Breast epithelium (tissue), 4 donors: ENCODE measurements around the gene TM2D1. TPM values are rescaled to one million over a fixed set of nuclear protein-coding genes. Genes with fewer than 3 reads are reported as not detected.

Experiments used
- DNase-seq, 2 donors: peaks; one replicate each; pipeline ENCODE4 v3.0.0-alpha.2; 2019; ENCODE audit warnings: low spot score in 2 of 2
- H3K27ac ChIP-seq, 2 donors: fragments of 200-600 bp; sonication (generic) in 1 of 2; one replicate each; pipeline ENCODE4 v1.5.1; 2016 to 2019; ENCODE audit warnings: mild to moderate bottlenecking in 1 of 2
- H3K27me3 ChIP-seq, 2 donors: fragments of 200-600 bp; sonication (generic) in 1 of 2; one replicate each; pipeline versions ENCODE4 v1.5.1 to v1.6.0; 2017 to 2019; ENCODE audit warnings: control low read depth in 1 of 2, mild to moderate bottlenecking in 1 of 2
- H3K36me3 ChIP-seq: fragments of 200-600 bp; one replicate; pipeline ENCODE4 v1.5.1; 2019
- H3K4me1 ChIP-seq, 2 donors: fragments of 200-600 bp; sonication (generic); one replicate each; pipeline ENCODE4 v1.5.1; 2016 to 2019; ENCODE audit warnings: control low read depth in 1 of 2
- H3K4me3 ChIP-seq, 3 donors: fragments of 200-600 bp; sonication (generic); 1 replicate in 2 of 3; 2 replicates in 1 of 3; pipeline ENCODE4 v1.5.1; 2016 to 2019; ENCODE audit warnings: mild to moderate bottlenecking in 3 of 3, moderate library complexity in 2 of 3
- H3K9me3 ChIP-seq, 2 donors: fragments of 200-600 bp; sonication (generic) in 1 of 2; one replicate each; pipeline ENCODE4 v1.5.1; 2016 to 2019; ENCODE audit warnings: control low read depth in 1 of 2
- POLR2A ChIP-seq: fragments of 450-650 bp; IDR thresholded peaks from one replicate; pipeline ENCODE4 v1.6.1; 2016; ENCODE audit warnings: antibody characterized with exemption, mild to moderate bottlenecking, moderate library complexity
- POLR2AphosphoS5 ChIP-seq, 3 donors: sonication (generic); formaldehyde crosslinking; IDR thresholded peaks; one replicate each; pipeline ENCODE4 v1.6.1; 2017; ENCODE audit warnings: antibody characterized with exemption in 3 of 3
- intact Hi-C: fragments of 100-400 bp; cut with DNase I; formaldehyde crosslinking; loops from one replicate; pipeline ENCODE4 v1.15.1; 2023; ENCODE audit warnings: low total_unique reads
- total RNA-seq, 3 donors: library from RNA; depleted of rRNA; stranded (reverse); fragments of >200 nt; gene quantifications; one replicate each; pipeline ENCODE4 v1.1.0, GENCODE V29; 2016
- TF ChIP-seq, protein P1 (sequence below), 3 donors: fragments of 450-650 bp; IDR thresholded peaks; one replicate each; pipeline ENCODE4 v1.5.1; 2016 to 2017; ENCODE audit warnings: antibody characterized with exemption in 3 of 3, mild to moderate bottlenecking in 3 of 3, moderate library complexity in 3 of 3

TM2D1 gene
- total RNA-seq, 3 donors from 2014 or later: 65.4 to 85.9 (median 76.1) TPM

DNA sequence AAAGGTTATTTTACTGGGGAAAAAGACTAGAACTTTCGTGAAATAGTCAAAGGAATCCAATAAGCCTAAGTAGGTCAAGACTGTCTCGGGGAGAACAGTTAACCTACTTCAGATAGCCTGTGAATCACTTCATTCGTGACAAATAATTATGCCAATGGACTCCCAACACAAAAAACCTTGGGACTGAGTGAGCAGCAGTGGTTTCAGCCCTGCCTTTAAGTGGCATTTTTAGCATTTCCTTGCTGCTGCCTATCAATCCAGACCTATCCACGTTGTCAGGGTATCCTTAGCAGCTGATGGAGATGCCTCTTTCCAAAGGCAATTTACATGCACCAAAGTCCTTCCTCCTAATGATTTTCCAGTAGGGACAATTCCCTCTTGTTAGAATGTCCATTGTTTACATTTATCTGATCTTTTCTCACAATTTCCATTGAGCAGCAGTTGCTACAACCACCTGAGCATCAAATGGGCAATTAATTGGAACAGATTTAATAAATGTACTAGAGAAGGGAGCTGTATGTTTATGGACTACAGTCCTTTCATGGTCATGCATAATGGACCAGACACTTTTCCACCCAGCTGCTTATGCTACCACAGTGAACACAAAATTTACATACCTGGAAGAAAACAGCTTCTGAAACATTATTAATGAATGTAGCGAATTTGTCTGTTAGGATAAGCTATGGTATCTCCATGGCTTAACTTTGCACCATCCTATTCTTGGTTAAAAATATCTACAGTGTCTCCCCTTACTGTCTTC, 75.8 kb downstream of the TM2D1 start:
- intact Hi-C loops: no loop called here
- no peaks in the 10 kb centered on the region for H3K36me3 ChIP-seq
- TF ChIP-seq POLR2AphosphoS5 (IDR thresholded peaks at IDR 0.05): no peak
- TF ChIP-seq, protein P1, sequence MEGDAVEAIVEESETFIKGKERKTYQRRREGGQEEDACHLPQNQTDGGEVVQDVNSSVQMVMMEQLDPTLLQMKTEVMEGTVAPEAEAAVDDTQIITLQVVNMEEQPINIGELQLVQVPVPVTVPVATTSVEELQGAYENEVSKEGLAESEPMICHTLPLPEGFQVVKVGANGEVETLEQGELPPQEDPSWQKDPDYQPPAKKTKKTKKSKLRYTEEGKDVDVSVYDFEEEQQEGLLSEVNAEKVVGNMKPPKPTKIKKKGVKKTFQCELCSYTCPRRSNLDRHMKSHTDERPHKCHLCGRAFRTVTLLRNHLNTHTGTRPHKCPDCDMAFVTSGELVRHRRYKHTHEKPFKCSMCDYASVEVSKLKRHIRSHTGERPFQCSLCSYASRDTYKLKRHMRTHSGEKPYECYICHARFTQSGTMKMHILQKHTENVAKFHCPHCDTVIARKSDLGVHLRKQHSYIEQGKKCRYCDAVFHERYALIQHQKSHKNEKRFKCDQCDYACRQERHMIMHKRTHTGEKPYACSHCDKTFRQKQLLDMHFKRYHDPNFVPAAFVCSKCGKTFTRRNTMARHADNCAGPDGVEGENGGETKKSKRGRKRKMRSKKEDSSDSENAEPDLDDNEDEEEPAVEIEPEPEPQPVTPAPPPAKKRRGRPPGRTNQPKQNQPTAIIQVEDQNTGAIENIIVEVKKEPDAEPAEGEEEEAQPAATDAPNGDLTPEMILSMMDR (IDR thresholded peaks at IDR 0.05): no peak
- TF ChIP-seq POLR2A: no peak
- no peak for DNase-seq
- H3K4me3 ChIP-seq: no peak overlapping the region
- H3K27me3 ChIP-seq: no peaks in the 10 kb centered on the region
- no peaks in the 10 kb centered on the region for H3K4me1 ChIP-seq
- H3K27ac ChIP-seq: no peak overlapping the region
- H3K9me3 ChIP-seq: peaks cover 0 to 2% of the 10 kb centered on the region in 2 donors

DNA sequence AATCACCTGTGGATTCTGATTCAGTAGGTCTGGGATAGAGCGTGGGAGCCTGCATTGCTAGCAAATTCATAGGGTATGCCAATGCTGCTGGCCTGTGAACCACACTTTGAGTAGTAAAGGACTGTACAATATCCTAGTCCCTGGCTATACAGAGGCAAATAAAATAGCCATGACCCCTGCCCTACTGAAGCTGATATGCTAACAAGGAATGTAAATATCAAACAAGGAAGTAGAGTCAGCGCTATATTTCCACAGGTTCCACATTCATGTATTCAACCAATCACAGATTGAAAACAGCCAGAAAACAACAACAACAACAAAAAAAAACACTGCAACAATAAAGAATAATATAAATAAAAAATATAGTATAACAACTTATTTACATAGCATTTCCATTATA, 77.8 kb downstream of the TM2D1 start:
- Histone ChIP-seq H3K27me3 (no peaks in the 10 kb centered on the region), H3K4me1 (no peaks in the 10 kb centered on the region), H3K9me3 (no peaks in the 10 kb centered on the region), H3K27ac (no peak overlapping the region), H3K4me3 (no peak overlapping the region), H3K36me3 (no peaks in the 10 kb centered on the region)
- intact Hi-C loops: no loop called here
- TF ChIP-seq, protein P1 (IDR thresholded peaks at IDR 0.05): no peak
- TF ChIP-seq POLR2AphosphoS5 (IDR thresholded peaks at IDR 0.05): no peak
- no peak for TF ChIP-seq POLR2A
- no peak for DNase-seq

DNA sequence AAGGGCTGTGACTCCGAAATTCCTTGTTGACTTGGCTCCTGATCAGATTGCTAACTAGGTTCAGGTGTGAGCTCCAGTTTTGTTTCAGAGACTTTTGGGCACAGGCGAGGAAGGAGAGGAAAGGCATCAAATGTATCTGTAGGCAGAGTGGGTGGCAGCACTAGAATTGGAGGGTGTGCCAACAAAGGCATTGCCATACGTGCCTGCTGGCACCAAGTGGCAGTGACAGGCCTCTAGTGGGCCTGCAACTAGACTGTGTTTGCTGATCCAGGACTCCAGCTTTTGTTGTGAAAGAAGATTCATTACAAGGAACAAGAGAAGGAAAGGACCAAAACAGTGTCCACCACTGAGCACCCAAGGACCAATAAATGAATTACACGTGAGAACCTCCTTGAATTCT, 79.5 kb downstream of the TM2D1 start:
- Histone ChIP-seq H3K4me3 (no peak overlapping the region), H3K9me3 (no peaks in the 10 kb centered on the region), H3K27me3 (no peaks in the 10 kb centered on the region), H3K4me1 (peaks cover 0 to 4% of the 10 kb centered on the region in 2 donors), H3K36me3 (no peaks in the 10 kb centered on the region), H3K27ac (no peak overlapping the region)
- intact Hi-C loops: no loop called here
- TF ChIP-seq, protein P1 (IDR thresholded peaks at IDR 0.05): no peak
- TF ChIP-seq POLR2AphosphoS5 (IDR thresholded peaks at IDR 0.05) (no peak), POLR2A (no peak)
- no peak for DNase-seq

DNA sequence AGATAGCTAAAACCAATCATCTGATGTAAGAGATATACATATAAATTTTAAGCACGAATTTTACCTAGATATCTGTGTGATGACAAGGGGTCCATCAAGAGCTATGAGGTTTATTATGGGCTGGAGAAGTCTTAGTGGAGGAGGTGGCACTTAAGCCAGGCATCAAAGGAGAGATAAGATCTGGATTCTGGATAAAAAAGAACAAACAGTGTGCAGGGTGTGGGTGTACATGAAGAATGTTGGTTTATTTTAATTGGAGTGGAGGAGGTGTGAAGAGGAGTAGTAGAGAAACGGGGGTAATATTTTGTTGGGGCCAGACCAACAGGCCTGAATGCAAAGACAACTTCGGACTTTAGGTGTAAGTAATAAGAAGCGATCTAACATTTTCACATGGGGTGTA, 80.6 kb downstream of the TM2D1 start:
- no peak for DNase-seq
- TF ChIP-seq POLR2A: no peak
- TF ChIP-seq, protein P1 (IDR thresholded peaks at IDR 0.05): no peak
- TF ChIP-seq POLR2AphosphoS5 (IDR thresholded peaks at IDR 0.05): no peak
- Histone ChIP-seq H3K4me1 (peaks cover 0 to 4% of the 10 kb centered on the region in 2 donors), H3K9me3 (no peaks in the 10 kb centered on the region), H3K27ac (no peak overlapping the region), H3K36me3 (no peaks in the 10 kb centered on the region), H3K4me3 (no peak overlapping the region), H3K27me3 (no peaks in the 10 kb centered on the region)
- intact Hi-C loops: no loop called here

DNA sequence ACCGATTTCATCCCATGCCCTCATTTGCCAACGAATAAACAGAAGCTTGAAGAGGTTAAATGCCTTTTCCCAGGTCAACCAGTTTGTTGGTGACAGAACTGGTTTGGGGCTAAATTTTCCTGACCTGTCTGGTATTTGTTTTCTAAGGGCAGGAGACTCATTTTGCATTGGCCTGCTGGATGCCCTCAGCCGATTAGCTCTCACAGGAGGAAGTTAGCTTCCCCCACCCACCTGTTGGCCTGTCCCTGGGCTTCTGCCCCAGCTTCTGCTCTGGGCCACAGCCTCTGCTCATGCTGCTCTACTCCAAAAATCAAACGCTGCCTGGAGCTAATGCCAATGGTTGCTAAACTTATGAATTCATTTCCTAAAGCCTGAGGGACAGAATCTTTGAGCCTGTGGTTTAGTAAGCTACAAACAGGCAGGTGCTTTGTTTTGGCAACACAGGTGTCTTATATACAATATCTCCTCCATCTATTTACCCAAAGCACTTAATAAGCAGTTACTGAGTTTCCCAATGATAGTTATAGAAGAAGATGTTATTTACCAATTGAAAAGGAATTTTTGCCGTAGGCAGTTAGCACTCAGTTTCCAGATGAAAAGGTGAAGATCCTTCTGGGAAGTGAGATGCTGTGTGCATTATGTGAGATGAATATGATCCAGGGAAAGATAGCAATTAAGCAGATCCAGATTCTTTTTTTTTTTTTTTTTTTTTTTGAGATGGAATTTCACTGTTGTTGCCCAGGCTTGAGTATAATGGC, 82.3 kb downstream of the TM2D1 start:
- no peaks in the 10 kb centered on the region for H3K9me3 ChIP-seq
- intact Hi-C loops: no loop called here
- H3K4me3 ChIP-seq: no peak overlapping the region
- H3K27ac ChIP-seq: peak overlapping the region; percentile 46 to 56
- no peaks in the 10 kb centered on the region for H3K27me3 ChIP-seq
- TF ChIP-seq POLR2AphosphoS5 (IDR thresholded peaks at IDR 0.05): no peak
- TF ChIP-seq, protein P1 (IDR thresholded peaks at IDR 0.05): no peak
- TF ChIP-seq POLR2A: no peak
- peak in 1 of 2 donors; percentile 60 for DNase-seq
- no peaks in the 10 kb centered on the region for H3K36me3 ChIP-seq
- peaks cover 3 to 4% of the 10 kb centered on the region in 2 donors for H3K4me1 ChIP-seq
